Activated CD8-positive, alpha-beta memory T cell treated with anti-CD3 and anti-CD28 coated beads for 36 hours (primary cell): Measurements from ENCODE around the gene CDON. TPM values are rescaled to one million over a fixed set of nuclear protein-coding genes. Genes with fewer than 3 reads are reported as not detected.

Experiments
- CTCF ChIA-PET: fragments of 350-600 bp; sonication (Branson Sonifier 250); formaldehyde crosslinking; loops from one replicate; lab custom pipeline; 2021; ENCODE audit warnings: antibody characterized with exemption; lab: Charles Lee
- POLR2A ChIA-PET: fragments of 350-600 bp; sonication (Branson Sonifier 250); formaldehyde crosslinking; loops from one replicate; lab custom pipeline; 2021; ENCODE audit warnings: antibody characterized with exemption; lab: Charles Lee
- total RNA-seq, 2 experiments: library from RNA; stranded (reverse); gene quantifications; one replicate each; pipeline ENCODE4 v1.2.3, GENCODE V29; 2021

Gene CDON
- total RNA-seq: 1 to 10 TPM; 2.3 TPM

DNA sequence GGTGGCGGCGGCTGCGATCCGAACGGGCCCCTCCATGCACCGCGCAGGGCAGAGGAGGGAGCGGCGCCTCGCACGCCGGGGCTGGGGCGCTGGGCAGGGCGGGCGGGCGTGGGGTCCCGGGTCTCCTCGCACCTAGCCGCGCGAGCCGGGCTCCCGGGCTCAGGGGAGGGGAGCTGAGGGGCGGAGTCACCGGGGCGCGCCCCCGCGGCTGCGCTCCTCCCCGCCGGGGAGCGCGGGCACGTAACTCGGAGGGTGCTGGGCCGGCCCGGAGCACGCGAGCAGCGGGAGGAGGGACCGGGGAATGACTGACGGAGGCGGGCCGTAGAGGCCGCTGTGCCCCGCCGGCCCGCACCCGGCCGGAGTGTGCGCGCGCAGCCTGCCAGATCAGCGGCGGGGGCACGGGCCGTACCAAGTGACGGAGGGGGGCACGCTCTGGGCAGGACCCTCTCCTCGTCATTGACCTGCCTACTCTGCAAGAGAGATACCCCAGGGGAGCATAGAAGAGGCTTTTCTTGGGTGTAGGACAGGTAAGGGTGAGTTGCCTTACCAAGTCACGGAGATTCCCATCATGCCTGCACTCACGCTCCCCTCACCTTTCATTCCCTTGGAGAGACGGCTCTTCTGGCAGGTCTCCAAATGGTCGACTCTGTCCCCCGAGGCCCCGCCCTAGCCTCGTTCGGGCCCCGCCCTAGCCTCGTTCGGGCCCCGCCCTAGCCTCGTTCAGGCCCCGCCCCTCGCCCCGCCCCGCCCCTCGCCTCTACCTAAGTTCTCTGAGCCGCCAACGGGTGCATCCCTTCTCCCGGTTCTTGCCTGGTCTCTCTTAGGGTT is at the start of gene CDON:
CDON (minus strand) TSS at position 188 of the 828 bp plus-strand sequence. CDS start 39,390 bp downstream, outside the sequence.
- ChIA-PET CTCF (no interaction called here), POLR2A (no interaction called here)

DNA sequence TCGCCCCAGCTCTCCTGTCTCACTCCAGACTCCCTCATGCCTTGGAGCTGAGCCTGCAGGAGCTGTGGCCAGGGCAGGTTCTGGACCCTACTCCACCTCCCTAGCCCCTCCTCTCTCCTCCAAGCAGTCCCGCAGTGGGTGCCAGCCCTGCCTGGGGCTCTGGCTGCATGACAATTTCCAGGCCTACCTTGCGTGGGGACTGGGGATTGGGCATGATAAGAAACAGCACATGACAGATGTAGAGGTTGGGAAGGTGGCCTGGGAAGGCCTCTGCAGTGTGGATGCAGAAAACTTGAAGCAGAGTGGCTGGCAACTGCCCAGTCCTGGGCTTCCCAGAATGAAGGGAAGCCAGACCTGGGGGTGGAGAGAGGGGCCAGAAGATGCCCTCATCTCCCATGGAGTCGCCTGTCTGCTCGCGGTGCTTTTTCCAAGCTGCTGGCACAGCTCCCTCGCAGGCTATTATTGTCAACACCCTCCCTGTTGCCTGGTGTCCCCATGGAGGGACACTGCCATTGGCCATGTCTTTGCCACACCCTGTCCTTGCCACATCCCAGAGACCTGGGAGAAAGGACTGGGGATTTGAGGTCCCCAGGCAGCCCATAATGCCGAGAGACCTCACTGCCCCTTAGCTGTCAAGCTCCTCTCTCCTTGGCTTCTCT is 48.9 kb upstream of the CDON start:
- ChIA-PET CTCF (no interaction called here), POLR2A (no interaction called here)

DNA sequence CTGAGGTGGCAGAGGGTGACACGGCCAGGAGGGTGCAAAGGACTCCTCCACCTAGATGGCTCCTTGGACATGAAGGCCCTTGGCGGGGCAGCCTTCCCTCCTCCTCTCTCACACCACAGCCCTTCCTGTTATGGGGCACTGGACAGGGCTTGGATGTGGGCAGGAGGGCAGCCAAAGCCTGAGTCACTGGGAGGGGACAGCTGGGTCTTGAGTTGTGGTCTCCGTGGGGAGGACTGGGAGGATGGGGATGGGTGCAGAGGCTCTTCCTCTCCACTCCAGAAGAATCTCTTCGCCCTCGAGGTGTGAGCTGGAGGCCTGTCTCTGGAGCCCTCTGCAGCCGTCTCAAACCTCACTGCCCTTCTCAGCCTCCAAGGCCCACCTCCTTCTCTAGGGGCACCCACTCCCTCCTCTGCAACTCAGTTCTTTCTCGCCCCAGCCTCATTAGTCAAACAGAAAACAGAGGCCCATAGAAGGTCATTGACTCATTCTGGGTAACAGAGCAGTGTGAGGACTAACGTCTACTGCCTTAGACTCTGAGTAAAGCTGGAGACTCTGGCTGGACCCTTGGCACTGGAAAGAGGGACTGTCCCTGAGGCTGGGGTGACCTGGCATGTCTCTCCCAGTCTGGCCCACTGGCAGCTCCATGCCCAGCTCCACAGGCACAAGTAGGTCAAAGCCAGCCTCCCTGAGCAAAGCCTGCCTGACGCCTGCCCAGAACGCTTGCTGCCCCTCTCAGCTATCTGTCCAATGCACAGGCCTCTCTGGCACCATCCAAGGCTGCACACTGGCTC is 47.5 kb upstream of the CDON start:
- CTCF ChIA-PET: no interaction called here
- POLR2A ChIA-PET: no interaction called here

- POLR2A ChIA-PET: no interaction called here
- CTCF ChIA-PET: no interaction called here
Observed at GRCh38 chr11:126106594-126107328, 44.1 kb upstream of the CDON start.

- POLR2A ChIA-PET: no interaction called here
- CTCF ChIA-PET: no interaction called here
Observed at GRCh38 chr11:126105748-126106080, 43.0 kb upstream of the CDON start.

DNA sequence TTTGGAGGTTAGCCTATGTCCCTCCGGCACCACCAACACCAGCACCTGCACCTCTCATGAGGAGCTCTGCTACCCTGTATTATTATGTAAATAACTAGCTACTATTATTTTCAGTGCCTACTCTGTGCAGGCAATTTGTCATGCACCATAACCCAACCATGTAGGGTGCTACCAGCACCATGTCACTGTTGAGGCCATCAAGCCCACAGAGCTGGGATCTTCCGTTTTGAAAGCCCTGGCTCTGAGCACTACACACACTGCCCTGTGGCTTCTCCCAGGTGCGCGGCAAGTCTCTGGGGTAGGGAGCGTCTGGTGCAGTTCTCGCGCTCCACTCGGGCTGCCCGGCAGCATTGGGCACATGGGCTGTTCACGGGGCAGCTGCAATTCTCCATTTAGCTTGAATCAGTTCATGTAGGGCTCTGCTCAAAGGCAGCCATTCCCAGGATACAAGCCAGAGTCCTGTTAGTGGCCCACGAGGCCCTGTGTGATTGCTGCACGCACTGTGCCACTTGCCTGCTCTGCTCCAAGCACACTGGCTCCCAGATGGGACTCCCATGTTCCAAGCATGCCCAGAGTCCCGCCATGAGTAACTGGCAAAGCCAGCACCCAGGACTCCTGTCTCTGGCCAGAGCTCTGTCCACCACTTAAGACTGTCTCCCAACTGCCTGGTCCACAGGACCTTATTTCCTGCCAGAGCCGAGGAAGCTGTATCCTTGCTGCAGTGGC is 42.5 kb upstream of the CDON start:
- ChIA-PET CTCF (no interaction called here), POLR2A (no interaction called here)

GRCh38 chr11:126104420-126104819 is 41.8 kb upstream of the CDON start:
- ChIA-PET CTCF (no interaction called here), POLR2A (no interaction called here)

- CTCF ChIA-PET: no interaction called here
- POLR2A ChIA-PET: no interaction called here
Observed at GRCh38 chr11:126103150-126103549, 40.5 kb upstream of the CDON start.

GRCh38 chr11:126102436-126102981 is 39.8 kb upstream of the CDON start:
- CTCF ChIA-PET: no interaction called here
- POLR2A ChIA-PET: no interaction called here

GRCh38 chr11:126101930-126102283 is 39.2 kb upstream of the CDON start:
- ChIA-PET POLR2A (no interaction called here), CTCF (no interaction called here)

- POLR2A ChIA-PET: no interaction called here
- CTCF ChIA-PET: no interaction called here
Observed at GRCh38 chr11:126101251-126101929, 38.7 kb upstream of the CDON start.

- ChIA-PET POLR2A (no interaction called here), CTCF (no interaction called here)
Observed at GRCh38 chr11:126100716-126101115, 38.0 kb upstream of the CDON start.

DNA sequence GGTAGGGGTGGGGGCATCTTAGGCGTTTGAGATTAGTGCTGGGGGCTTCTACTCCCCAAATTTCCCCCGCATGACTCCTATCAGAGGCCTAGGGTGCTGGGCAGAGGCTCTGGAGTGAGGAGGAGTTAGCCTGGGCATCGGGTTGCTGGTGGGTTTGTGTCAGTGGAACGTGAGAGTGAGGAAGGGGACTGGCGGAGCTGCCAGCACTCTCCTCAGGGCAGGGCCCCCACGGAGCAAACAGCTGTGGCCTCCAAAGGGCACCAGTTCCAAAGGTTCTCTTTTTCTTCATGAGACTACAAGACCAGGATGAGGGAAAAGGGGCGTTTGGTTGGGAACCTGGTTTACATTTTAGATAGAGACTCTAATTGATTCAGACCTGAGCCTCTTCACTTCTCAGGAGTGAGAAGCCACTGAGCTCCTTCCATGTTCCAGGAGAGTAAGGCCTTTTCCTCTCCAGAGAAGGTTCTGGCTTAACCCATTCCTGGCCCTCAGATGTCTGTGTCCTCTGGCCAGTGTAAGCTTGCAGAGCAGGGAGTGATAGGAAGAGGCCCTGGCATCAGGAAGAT is 35.6 kb upstream of the CDON start:
- POLR2A ChIA-PET: no interaction called here
- CTCF ChIA-PET: no interaction called here

- ChIA-PET CTCF (no interaction called here), POLR2A (no interaction called here)
Observed at GRCh38 chr11:126095745-126096144, 33.1 kb upstream of the CDON start.

GRCh38 chr11:126090452-126090851 is 27.8 kb upstream of the CDON start:
- ChIA-PET POLR2A (no interaction called here), CTCF (no interaction called here)

DNA sequence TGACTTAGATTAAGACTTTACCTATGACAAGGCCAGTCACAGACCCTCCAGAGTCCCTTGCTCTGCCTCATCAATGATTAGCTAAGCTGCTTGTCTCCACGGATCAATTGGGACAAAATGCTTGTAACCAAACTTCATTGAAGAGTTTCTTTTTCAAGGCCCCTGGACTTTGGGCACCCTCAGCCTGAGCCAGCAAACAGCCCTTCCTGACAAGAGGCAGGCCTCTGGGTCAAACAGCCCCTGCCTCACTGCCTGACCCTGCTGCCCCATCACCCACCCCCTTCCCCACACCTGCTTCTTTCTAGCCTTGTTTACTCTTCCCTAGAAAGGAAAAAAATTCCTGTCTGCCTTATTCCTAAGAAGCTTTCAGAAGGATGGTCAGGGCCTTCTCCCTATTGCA is 26.3 kb upstream of the CDON start:
- ChIA-PET POLR2A (no interaction called here), CTCF (no interaction called here)

DNA sequence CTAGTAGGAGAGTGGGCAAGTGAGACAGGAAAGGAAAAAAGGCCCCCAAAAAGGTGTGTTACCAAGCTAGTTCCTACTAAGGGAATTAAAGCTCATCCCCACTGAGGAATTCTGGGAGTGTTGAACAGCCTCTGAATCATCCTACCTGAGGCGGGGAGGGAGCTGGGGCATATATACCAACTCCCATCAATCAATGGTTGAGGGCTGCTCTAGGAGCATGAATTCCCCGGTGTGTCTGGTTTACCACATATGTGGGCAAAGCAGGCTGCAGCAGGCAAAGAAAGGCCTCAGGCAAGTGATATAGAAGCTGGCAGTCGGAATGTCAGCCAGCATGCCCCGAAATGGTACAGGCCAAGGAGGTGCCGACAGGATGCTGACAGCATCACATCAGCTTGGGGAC is 23.6 kb upstream of the CDON start:
- CTCF ChIA-PET: no interaction called here
- POLR2A ChIA-PET: no interaction called here

DNA sequence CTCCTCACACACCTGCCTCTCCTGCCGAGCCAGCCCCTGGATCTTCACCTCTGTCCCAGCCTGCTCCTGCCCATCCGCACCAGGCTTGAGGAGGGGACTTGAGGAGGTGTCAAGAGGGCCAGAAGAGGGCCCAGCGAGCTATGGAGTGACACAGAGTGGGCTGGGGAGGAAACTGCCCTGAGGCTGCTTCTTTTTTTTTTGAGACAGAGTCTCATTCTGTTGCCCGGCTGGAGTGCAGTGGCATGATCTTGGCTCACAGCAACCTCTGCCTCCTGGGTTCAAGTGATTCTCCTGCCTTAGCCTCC is 21.9 kb upstream of the CDON start:
- ChIA-PET CTCF (no interaction called here), POLR2A (no interaction called here)
